BE2C (cell line): ENCODE results near the gene MORN5.

Experiments used
- DNase-seq: peaks from one replicate; pipeline ENCODE4 v3.0.0-alpha.2; 2020
- H3K27me3 ChIP-seq: fragments of 250-450 bp; sonication (Bioruptor Pico); 2 replicates; pipeline ENCODE4 v1.5.1; 2020; ENCODE audit warnings: mild to moderate bottlenecking
- H3K36me3 ChIP-seq: fragments of 250-450 bp; sonication (Bioruptor Pico); 2 replicates; pipeline ENCODE4 v1.5.1; 2020; ENCODE audit warnings: mild to moderate bottlenecking
- H3K4me1 ChIP-seq: fragments of 250-450 bp; sonication (Bioruptor Pico); 2 replicates; pipeline ENCODE4 v1.5.1; 2020
- H3K4me3 ChIP-seq: 2 replicates; pipeline ENCODE4 v1.5.1; 2011; ENCODE audit warnings: low read depth, low read length
- H3K9me3 ChIP-seq: fragments of 250-450 bp; sonication (Bioruptor Pico); 2 replicates; pipeline ENCODE4 v1.5.1; 2020
- CTCF ChIP-seq: IDR thresholded peaks from 2 replicates; pipeline ENCODE4 v1.5.1; 2012; ENCODE audit warnings: mild to moderate bottlenecking, low read depth, low read length

MORN5 gene

GRCh38 chr9:122186301-122186700 is 26.6 kb downstream of the MORN5 start:
- no peaks in the 10 kb centered on the region for H3K4me1 ChIP-seq
- peak; percentile 10; the same call in 1 of the 2 replicates for TF ChIP-seq CTCF
- no peaks in the 10 kb centered on the region for H3K9me3 ChIP-seq
- H3K27me3 ChIP-seq = peaks cover 10% of the 10 kb centered on the region
- DNase-seq = no peak
- no peak overlapping the region for H3K4me3 ChIP-seq
- H3K36me3 ChIP-seq = no peaks in the 10 kb centered on the region

- Histone ChIP-seq H3K4me3 (no peak overlapping the region), H3K36me3 (no peaks in the 10 kb centered on the region), H3K9me3 (no peaks in the 10 kb centered on the region), H3K27me3 (peaks cover 10% of the 10 kb centered on the region), H3K4me1 (no peaks in the 10 kb centered on the region)
- TF ChIP-seq CTCF = no peak
- DNase-seq = no peak
Observed at GRCh38 chr9:122186777-122187470, 27.2 kb downstream of the MORN5 start.

GRCh38 chr9:122188369-122188768 is 28.7 kb downstream of the MORN5 start:
- Histone ChIP-seq H3K4me1 (no peaks in the 10 kb centered on the region), H3K4me3 (no peak overlapping the region), H3K36me3 (no peaks in the 10 kb centered on the region), H3K9me3 (no peaks in the 10 kb centered on the region), H3K27me3 (no peaks in the 10 kb centered on the region)
- no peak for DNase-seq
- no peak for TF ChIP-seq CTCF

GRCh38 chr9:122190597-122191381 is 31.1 kb downstream of the MORN5 start:
- no peak for DNase-seq
- Histone ChIP-seq H3K36me3 (no peaks in the 10 kb centered on the region), H3K27me3 (no peaks in the 10 kb centered on the region), H3K4me1 (no peaks in the 10 kb centered on the region), H3K9me3 (no peaks in the 10 kb centered on the region), H3K4me3 (no peak overlapping the region)
- TF ChIP-seq CTCF = no peak

- Histone ChIP-seq H3K27me3 (no peaks in the 10 kb centered on the region), H3K9me3 (no peaks in the 10 kb centered on the region), H3K4me3 (no peak overlapping the region), H3K4me1 (no peaks in the 10 kb centered on the region), H3K36me3 (no peaks in the 10 kb centered on the region)
- DNase-seq = no peak
- TF ChIP-seq CTCF = no peak
Observed at GRCh38 chr9:122191584-122191983, 31.9 kb downstream of the MORN5 start.
